ENCODE measurements around the gene PEAK1. TPM values are rescaled to one million over a fixed set of nuclear protein-coding genes. Genes with fewer than 3 reads are reported as not detected.

The PEAK1 gene
- total RNA-seq, 2 experiments from 2014 or later, result 34.0 to 38.1 TPM

- Mint-ChIP-seq H3K27ac (no peak overlapping the region), H3K4me3 (no peak overlapping the region), H3K27me3 (no peaks in the 10 kb centered on the region), H3K36me3 (peaks cover 45% of the 10 kb centered on the region), H3K9me3 (peaks cover 12% of the 10 kb centered on the region), H3K4me1 (peaks cover 2% of the 10 kb centered on the region)
- DNase-seq, result no peak
- POLR2A ChIA-PET, result no interaction called here
- ATAC-seq (ENCODE audit: low read depth), result no peak
Measured at GRCh38 chr15:77138167-77138522, 281.8 kb downstream of the PEAK1 start.

DNA sequence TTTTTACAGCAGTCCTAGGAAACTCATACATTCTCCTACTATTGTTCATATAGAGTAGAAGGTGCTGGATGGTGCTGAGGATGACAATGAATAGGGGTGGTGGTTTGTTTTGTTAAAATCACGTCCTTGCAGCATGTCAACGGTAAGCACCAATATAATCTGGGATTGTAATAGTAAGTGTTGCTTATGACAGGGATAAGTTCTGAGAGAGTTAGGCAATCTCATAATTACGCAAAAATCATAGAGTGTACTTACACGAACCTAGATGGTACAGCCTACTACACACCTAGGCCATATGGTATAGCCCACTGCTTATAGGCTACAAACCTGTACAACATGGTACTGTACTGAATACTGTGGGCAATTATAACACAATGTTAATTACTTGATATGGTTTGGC, 284.7 kb downstream of the PEAK1 start:
- H3K4me1 Mint-ChIP-seq, result no peaks in the 10 kb centered on the region
- no peaks in the 10 kb centered on the region for H3K27me3 Mint-ChIP-seq
- H3K9me3 Mint-ChIP-seq, result peaks cover 12% of the 10 kb centered on the region
- H3K36me3 Mint-ChIP-seq, result peaks cover 37% of the 10 kb centered on the region
- no peak overlapping the region for H3K4me3 Mint-ChIP-seq
- no peak overlapping the region for H3K27ac Mint-ChIP-seq
- ATAC-seq (ENCODE audit: low read depth), result no peak
- POLR2A ChIA-PET, result no interaction called here
- DNase-seq, result no peak

- H3K4me1 Mint-ChIP-seq, result no peaks in the 10 kb centered on the region
- ATAC-seq (ENCODE audit: low read depth) (no peak), DNase-seq (no peak)
- no peak overlapping the region for H3K27ac Mint-ChIP-seq
- no peaks in the 10 kb centered on the region for H3K27me3 Mint-ChIP-seq
- H3K4me3 Mint-ChIP-seq, result no peak overlapping the region
- POLR2A ChIA-PET, result no interaction called here
- peaks cover 35% of the 10 kb centered on the region for H3K36me3 Mint-ChIP-seq
- H3K9me3 Mint-ChIP-seq, result no peaks in the 10 kb centered on the region
Measured at GRCh38 chr15:77130315-77130930, 289.5 kb downstream of the PEAK1 start.

DNA sequence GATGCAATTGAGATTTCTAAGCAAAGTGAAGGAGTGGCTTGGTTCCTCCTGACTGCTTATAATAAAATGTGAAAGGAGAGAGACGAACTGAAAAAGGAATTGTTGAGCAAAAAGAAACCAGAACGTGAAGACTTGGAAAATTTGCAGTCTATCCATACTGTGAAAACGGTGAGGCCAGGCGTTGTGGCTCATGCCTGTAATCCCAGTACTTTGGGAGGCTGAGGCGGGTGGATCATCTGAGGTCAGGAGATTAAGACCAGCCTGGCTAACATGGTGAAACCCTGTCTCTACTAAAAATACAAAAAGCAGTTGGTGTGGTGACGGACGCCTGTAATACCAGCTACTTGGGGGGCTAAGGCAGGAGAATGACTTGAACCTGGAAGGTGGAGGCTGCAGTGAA, 292.3 kb downstream of the PEAK1 start:
- no peak for ATAC-seq (ENCODE audit: low read depth)
- Mint-ChIP-seq H3K4me1 (peaks cover 2% of the 10 kb centered on the region), H3K27ac (no peak overlapping the region), H3K36me3 (peaks cover 27% of the 10 kb centered on the region), H3K9me3 (no peaks in the 10 kb centered on the region), H3K27me3 (no peaks in the 10 kb centered on the region), H3K4me3 (no peak overlapping the region)
- POLR2A ChIA-PET, result interaction anchor here (0.7 kb wide), 1 partner anchor 36 kb away, joined by 4 read pairs; no protein-coding TSS in a partner anchor
- no peak for DNase-seq

GRCh38 chr15:77126529-77127326, 293.2 kb downstream of the PEAK1 start:
- no peaks in the 10 kb centered on the region for H3K9me3 Mint-ChIP-seq
- H3K36me3 Mint-ChIP-seq, result peaks cover 26% of the 10 kb centered on the region
- peaks cover 3% of the 10 kb centered on the region for H3K4me1 Mint-ChIP-seq
- no peak for ATAC-seq (ENCODE audit: low read depth)
- H3K4me3 Mint-ChIP-seq, result no peak overlapping the region
- POLR2A ChIA-PET, result interaction anchor here (1.3 kb wide), 1 partner anchor 53 kb away, joined by 3 read pairs; no protein-coding TSS in a partner anchor
- no peak for DNase-seq
- no peak overlapping the region for H3K27ac Mint-ChIP-seq
- no peaks in the 10 kb centered on the region for H3K27me3 Mint-ChIP-seq

DNA sequence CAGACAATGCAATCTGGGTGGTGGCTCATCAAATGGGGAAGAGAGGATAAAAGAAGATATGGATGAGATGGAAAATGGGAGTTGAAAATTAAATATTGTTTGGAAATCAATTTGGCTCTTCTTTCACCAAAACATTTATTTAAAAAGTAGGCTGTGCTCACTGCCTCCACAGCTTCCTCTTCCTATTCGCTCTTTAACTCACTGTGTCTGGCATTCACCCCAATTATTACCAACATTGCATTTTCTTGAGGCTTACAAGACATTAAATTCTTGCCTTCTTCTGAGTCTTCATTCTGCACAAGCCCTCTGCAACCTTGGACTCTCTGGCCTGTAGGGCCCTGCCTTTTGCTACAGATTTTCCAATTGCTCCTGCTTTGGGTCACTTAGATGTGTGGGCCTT, 296.1 kb downstream of the PEAK1 start:
- ATAC-seq (ENCODE audit: low read depth), result no peak
- no peak overlapping the region for H3K4me3 Mint-ChIP-seq
- no peak overlapping the region for H3K27ac Mint-ChIP-seq
- POLR2A ChIA-PET, result no interaction called here
- no peaks in the 10 kb centered on the region for H3K27me3 Mint-ChIP-seq
- no peaks in the 10 kb centered on the region for H3K9me3 Mint-ChIP-seq
- H3K4me1 Mint-ChIP-seq, result peaks cover 7% of the 10 kb centered on the region
- peaks cover 17% of the 10 kb centered on the region for H3K36me3 Mint-ChIP-seq
- no peak for DNase-seq

DNA sequence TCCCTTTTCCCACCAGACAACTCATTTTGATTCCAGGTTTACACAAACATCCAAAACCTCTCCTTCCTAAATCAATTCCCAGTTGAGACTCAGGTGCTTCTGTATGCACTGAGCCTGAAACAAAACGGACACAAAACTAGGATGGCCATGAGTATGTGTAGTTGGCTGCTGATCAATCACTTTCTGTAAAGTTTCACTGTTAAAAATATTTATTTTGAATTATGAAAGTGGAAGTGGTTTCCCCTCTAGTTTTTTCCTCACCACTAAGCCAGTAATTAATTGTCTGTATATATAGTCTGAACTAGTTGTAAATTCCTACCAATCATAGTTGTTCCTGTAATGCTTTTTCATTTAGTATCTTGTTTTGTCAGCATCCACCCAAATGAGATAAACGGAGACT, 297.3 kb downstream of the PEAK1 start:
- peaks cover 8% of the 10 kb centered on the region for H3K4me1 Mint-ChIP-seq
- peaks cover 10% of the 10 kb centered on the region for H3K36me3 Mint-ChIP-seq
- H3K4me3 Mint-ChIP-seq, result no peak overlapping the region
- no peaks in the 10 kb centered on the region for H3K9me3 Mint-ChIP-seq
- DNase-seq (no peak), ATAC-seq (ENCODE audit: low read depth) (no peak)
- no peaks in the 10 kb centered on the region for H3K27me3 Mint-ChIP-seq
- H3K27ac Mint-ChIP-seq, result no peak overlapping the region
- POLR2A ChIA-PET, result no interaction called here

DNA sequence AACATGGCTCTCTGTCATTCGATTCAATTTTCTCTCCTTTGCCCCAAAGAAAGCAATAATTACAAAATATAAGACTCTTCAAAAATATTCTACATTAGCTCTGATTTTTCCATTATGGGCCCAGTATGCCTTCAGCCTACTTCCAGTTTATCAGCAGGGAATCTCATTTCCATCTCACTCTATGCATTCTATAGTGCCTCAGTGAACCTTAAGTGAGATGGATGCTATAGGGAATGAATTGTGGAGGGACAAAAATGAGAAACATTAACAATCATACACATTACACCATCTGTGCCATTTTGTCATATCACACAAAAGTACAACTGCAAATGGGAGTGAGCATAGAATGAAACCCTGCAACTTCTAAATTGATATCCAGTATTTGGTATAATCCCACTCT, 298.3 kb downstream of the PEAK1 start:
- no peak overlapping the region for H3K4me3 Mint-ChIP-seq
- H3K9me3 Mint-ChIP-seq, result no peaks in the 10 kb centered on the region
- DNase-seq (no peak), ATAC-seq (ENCODE audit: low read depth) (no peak)
- H3K27me3 Mint-ChIP-seq, result no peaks in the 10 kb centered on the region
- H3K4me1 Mint-ChIP-seq, result peaks cover 8% of the 10 kb centered on the region
- no peak overlapping the region for H3K27ac Mint-ChIP-seq
- POLR2A ChIA-PET, result no interaction called here
- H3K36me3 Mint-ChIP-seq, result peaks cover 5% of the 10 kb centered on the region

DNA sequence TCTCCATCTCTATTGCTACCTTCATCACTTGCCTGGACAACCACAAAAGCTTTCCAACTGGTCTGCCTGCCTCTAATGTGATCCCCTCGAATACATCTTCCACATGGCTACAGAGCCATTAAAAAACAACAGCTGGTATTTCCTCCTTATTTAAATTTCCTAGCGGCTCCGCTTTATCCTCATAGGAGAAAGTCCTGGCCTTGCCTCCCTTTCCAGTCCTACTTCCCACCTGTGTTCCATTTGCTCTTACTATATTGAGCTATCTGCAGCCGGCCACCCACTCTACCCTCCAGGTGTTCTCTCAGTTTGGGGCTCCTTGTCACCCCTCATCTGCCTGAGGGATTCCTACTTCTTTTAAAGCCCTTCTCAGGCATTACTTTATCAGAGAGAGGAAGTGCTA, 299.3 kb downstream of the PEAK1 start:
- H3K36me3 Mint-ChIP-seq, result peaks cover 3% of the 10 kb centered on the region

GRCh38 chr15:77119446-77119845, 300.5 kb downstream of the PEAK1 start:
- no peak for DNase-seq
- ATAC-seq (ENCODE audit: low read depth), result no peak
- peaks cover 8% of the 10 kb centered on the region for H3K4me1 Mint-ChIP-seq
- no peak overlapping the region for H3K4me3 Mint-ChIP-seq
- peaks cover 2% of the 10 kb centered on the region for H3K36me3 Mint-ChIP-seq
- no peaks in the 10 kb centered on the region for H3K27me3 Mint-ChIP-seq
- H3K9me3 Mint-ChIP-seq, result no peaks in the 10 kb centered on the region
- POLR2A ChIA-PET, result no interaction called here
- H3K27ac Mint-ChIP-seq, result no peak overlapping the region

More for the DNA sequence above, 299.3 kb downstream of the PEAK1 start:
- no peak overlapping the region for H3K4me3 Mint-ChIP-seq
- ATAC-seq (ENCODE audit: low read depth), result no peak
- no peaks in the 10 kb centered on the region for H3K27me3 Mint-ChIP-seq
- H3K9me3 Mint-ChIP-seq, result no peaks in the 10 kb centered on the region
- no peak overlapping the region for H3K27ac Mint-ChIP-seq
- peaks cover 8% of the 10 kb centered on the region for H3K4me1 Mint-ChIP-seq
- POLR2A ChIA-PET, result no interaction called here
- no peak for DNase-seq

GRCh38 chr15:77118882-77119321, 301.0 kb downstream of the PEAK1 start:
- Mint-ChIP-seq H3K27me3 (no peaks in the 10 kb centered on the region), H3K36me3 (no peaks in the 10 kb centered on the region), H3K4me1 (peaks cover 8% of the 10 kb centered on the region), H3K4me3 (no peak overlapping the region), H3K9me3 (no peaks in the 10 kb centered on the region), H3K27ac (no peak overlapping the region)
- ATAC-seq (ENCODE audit: low read depth) (peak; percentile 73), DNase-seq (no peak)
- POLR2A ChIA-PET, result interaction anchor here (0.7 kb wide), 1 partner anchor 302 kb away, joined by 5 read pairs; no protein-coding TSS in a partner anchor

- Mint-ChIP-seq H3K4me3 (no peak overlapping the region), H3K9me3 (no peaks in the 10 kb centered on the region), H3K36me3 (no peaks in the 10 kb centered on the region), H3K27me3 (no peaks in the 10 kb centered on the region), H3K27ac (no peak overlapping the region), H3K4me1 (peaks cover 5% of the 10 kb centered on the region)
- DNase-seq (no peak), ATAC-seq (ENCODE audit: low read depth) (no peak)
- POLR2A ChIA-PET, result no interaction called here
Measured at GRCh38 chr15:77115179-77115578, 304.7 kb downstream of the PEAK1 start.

DNA sequence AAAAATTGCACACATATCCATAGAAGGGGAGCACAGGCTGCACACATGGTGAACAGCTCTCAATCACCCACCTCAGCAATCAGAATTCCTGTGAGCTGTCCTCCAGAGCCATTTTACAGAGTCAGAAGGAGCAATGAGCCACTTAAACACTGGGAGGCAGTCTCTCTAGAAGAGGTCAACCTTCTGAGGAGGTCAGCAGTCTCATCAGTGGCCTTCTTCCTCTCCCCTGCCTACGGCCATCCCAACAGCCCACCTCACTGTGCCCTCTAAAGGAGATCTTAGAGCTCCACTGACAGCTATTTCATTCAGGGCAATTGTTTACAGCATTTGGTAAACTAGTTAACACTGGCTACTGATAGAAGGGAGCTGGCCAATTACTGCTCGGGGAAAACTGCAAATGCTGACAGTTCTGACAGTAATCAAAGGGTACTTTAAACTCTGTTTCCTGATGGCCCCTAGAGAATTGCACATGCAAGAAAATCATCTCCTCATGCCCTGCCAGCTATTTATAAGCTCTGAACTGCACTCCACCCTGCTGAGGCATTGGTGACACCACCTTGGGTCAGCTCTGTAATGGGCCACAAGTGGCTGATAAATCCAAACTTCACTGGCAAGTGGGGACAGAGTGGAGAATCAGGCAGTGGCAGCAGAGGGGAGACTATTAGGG, 306.9 kb downstream of the PEAK1 start:
- H3K36me3 Mint-ChIP-seq, result no peaks in the 10 kb centered on the region
- no peak overlapping the region for H3K27ac Mint-ChIP-seq
- DNase-seq (no peak), ATAC-seq (ENCODE audit: low read depth) (no peak)
- H3K4me1 Mint-ChIP-seq, result no peaks in the 10 kb centered on the region
- no peaks in the 10 kb centered on the region for H3K27me3 Mint-ChIP-seq
- H3K9me3 Mint-ChIP-seq, result no peaks in the 10 kb centered on the region
- no peak overlapping the region for H3K4me3 Mint-ChIP-seq
- POLR2A ChIA-PET, result no interaction called here

GRCh38 chr15:77111789-77112188, 308.1 kb downstream of the PEAK1 start:
- ATAC-seq (ENCODE audit: low read depth), result no peak
- Mint-ChIP-seq H3K27ac (no peak overlapping the region), H3K4me3 (no peak overlapping the region), H3K36me3 (no peaks in the 10 kb centered on the region), H3K4me1 (peaks cover 2% of the 10 kb centered on the region), H3K27me3 (no peaks in the 10 kb centered on the region), H3K9me3 (no peaks in the 10 kb centered on the region)
- DNase-seq, result no peak
- POLR2A ChIA-PET, result no interaction called here

Data from activated naive CD8-positive, alpha-beta T cell treated with anti-CD3 and anti-CD28 coated beads, Interleukin-2, amount 10 ng/mL, durations not matched to agents 7 days and 5 days (primary cell).